GM18498 (cell line): Measurements from ENCODE around the gene STAG1.
"Not testable (repeated sequence)": the region's sequence is repeated elsewhere in the genome, so short reads cannot be mapped to it uniquely, and the experiment has no call there.

Source experiments
- ATAC-seq: cut with Tn5 transposase; IDR thresholded peaks from one replicate; pipeline ENCODE4 v1.9.1; 2021; ENCODE audit warnings: mild to moderate bottlenecking, moderate library complexity; ENCODE audit not compliant: unreplicated experiment

STAG1 gene

DNA sequence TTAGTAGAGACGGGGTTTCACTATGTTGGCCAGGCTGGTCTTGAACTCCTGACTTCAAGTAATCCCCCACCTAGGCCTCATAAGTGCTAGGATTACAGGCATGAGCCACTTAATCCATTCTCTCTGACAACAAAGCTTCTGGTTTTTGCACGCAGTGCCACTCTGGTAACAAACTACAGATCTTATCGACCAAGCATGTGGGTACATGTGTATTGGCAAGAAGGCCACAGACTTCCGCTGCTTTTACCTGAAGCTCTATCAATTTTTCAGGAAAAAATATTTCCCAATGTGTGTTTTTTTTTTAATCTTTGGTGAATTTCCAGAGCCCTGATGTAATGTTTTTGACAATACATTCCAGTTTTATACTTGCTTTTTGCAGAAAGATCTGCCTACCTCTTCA lies 319.5 kb downstream of the STAG1 start:
- no peak for ATAC-seq

DNA sequence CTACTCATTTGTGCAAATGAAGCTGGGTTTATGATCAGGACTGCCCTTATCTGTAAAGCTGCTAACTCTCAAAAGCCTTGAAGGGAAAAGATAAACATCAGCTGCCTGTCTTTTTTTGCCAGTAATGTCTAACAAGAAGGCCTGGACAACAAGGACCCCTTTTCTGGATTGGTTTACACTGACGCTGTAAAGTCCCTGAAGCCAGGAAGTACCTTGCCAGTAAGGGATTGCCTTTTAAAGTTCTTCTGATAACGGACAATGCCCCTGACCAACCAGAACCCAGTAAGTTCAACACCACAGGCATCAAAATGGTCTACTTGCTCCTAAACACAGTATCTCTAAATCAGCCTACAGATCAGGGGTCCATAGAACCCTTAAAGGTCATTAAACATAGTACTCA lies 324.0 kb downstream of the STAG1 start:
- no peak for ATAC-seq

DNA sequence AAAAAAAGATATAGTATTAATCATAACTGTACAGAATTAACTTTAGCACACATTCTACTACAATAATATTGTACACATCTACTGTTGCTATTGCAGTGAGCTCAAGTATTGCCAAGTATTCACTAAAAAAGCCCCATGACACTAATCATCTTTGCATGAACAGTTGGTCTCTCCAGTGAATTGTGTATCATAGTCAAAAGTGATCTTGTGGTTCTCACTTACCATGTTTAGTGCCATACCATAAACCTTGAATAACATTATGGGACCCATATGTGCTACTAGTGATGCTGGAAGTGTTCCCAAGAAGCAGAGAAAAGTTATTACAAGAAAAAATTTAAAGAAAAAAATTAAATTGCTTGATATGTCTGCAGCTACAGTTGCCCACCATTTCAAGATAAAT lies 324.9 kb downstream of the STAG1 start:
- no peak for ATAC-seq

- ATAC-seq = no peak
Measured at GRCh38 chr3:136414476-136414875, 337.7 kb downstream of the STAG1 start.

DNA sequence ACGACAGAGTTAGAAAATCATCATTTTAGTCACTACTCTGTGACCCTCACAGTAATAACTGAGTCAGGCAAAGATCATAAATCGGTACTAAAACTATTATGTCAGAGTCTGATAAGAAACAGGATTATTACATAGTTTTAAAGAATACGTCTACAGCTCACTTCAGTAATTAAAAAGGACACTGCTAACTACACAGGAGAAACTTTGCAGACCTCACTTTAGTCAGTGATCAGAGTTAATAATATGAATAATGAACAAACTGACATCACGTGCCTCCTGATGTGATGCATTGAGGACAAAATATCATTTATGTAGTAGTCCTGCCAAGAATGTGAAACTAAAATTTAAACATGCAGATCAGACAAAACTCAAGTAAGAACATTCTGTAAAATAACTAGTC lies 339.9 kb downstream of the STAG1 start:
- no peak for ATAC-seq

DNA sequence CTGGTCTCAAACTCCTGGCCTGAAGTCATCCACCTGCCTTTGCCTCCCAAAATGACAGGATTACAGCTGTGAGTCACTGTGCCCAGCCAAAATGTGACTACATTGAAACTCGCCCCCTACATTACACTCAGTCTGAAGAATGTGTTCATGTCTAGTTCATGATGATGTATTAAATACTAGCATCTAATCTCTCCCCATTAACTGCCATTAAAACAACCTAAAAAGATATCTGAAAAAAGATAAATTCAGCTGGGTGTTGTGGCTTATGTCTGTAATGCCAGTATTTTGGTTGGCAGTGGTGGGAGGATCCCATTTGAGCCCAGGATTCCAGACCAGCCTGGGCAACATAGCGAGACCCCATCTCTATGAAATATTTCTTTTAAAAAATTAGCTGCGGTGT lies 342.6 kb downstream of the STAG1 start:
- no peak for ATAC-seq

GRCh38 chr3:136404056-136404455 lies 348.1 kb downstream of the STAG1 start:
- ATAC-seq = no peak

GRCh38 chr3:136396916-136397315 lies 355.3 kb downstream of the STAG1 start:
- no peak for ATAC-seq

GRCh38 chr3:136390574-136390973 lies 361.6 kb downstream of the STAG1 start:
- no peak for ATAC-seq

DNA sequence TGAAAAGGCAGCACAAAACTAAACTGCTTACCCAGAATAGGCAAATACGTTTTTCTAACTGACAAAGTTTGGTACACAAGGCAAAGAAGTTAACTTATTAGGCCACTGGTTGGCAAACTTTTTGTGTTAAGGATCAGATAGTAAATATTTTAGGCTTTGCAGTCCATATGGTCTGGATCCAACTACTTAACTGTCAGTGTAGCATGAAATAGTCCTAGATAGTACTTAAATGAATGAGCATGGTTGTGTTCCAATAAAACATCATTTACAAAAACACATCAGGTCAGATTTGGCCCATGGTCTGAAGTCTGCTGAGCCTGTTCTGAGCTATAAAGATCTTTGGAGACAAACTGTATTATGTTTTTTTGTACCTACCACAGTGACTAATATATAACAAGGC lies 365.1 kb downstream of the STAG1 start:
- ATAC-seq = no peak

DNA sequence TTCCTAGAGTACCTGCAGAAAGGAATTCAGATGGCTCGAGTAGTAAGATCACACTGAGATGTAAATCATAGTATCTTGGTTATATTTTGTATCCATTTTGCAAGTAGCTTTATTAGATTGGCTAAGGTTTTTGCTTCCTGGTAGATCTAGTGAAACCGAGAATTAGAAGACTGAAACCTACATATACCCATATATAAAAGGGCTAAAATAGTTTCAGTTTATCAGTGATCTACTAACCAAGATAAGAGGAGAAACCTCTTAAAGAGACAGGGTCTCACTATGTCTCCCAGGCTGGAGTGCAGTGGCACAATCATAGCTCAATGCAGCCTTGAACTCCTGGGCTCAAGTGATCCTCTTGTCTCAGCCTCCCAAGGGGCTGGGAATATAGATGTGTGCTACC lies 366.7 kb downstream of the STAG1 start:
- ATAC-seq = peak; percentile 85

DNA sequence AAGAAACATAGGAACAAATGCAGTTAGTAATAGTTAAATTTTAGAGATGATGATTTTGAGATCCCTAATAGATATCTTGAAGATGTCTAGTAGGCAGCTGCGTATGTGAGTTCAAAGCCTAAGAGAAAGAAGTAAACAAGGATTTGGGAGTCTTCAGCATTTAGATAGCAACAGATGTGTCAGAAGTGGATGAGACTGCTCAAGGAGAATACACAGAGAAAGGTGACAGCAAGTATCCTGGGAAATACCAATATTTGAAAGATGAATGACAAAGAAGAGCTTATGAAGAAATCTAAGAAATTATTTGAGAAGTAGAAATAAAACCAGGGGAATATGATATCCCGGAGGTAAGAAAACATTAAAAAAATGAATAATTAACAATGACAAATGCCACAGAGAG lies 371.1 kb downstream of the STAG1 start:
- ATAC-seq = no peak

DNA sequence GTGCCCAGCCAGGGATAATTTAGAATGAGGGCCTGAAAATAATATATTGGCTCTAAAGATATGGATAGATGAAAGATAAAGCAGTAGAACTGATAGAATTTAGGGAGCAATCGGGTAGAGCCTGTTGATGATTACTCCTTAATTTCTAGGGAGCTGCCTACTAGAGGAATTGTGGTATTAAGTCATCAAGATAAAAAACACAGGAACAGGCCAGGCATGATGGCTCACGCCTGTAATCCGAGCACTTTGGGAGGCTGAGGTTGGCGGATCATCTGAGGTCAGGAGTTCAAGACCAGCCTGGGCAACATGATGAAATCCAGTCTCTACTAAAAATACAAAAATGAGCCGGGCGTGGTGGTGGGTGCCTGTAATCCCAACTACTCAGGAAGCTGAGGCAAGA lies 371.6 kb downstream of the STAG1 start:
- no peak for ATAC-seq

- no peak for ATAC-seq
Measured at GRCh38 chr3:136378011-136378410, 374.2 kb downstream of the STAG1 start.

DNA sequence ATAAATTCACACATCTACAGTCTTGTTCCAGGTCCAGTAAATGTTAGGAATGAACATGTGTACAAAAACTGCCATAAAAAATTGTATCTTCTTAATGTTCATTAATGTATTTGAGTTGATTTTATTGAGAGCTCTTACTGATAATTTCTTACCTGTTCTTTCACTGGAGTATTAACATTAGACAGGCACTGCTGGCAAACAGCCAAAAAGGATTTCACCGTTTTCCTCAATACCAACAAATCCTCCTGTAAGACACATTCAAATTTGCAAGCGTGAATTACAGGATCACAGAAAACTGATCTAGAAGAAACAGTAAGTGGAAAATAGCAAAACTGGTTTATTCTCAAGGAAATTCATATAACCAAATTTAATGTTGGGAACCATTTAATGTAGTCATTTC lies 374.7 kb downstream of the STAG1 start:
- ATAC-seq = no peak

- ATAC-seq = not testable (repeated sequence)
Measured at GRCh38 chr3:136375800-136376199, 376.4 kb downstream of the STAG1 start.

DNA sequence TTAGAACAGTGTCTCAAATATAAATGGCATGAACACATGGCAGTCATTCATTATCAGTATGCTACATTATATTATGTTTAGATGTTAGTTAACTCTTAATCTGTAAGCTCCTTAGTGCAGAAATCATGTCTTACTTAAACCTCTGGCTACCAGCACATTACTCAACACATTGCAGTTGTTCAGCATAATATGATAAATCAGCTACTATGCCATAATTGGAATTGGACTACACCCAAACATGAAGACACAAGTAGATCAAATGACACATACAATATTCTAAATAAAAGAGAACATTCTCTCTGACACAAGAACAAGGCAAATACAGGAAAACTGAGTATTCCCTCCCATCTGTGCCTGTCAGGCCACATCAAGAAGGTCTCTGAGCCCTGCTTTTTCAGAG lies 385.9 kb downstream of the STAG1 start:
- no peak for ATAC-seq

- peak; percentile 65 for ATAC-seq
Measured at GRCh38 chr3:136353461-136353860, 398.7 kb downstream of the STAG1 start.

DNA sequence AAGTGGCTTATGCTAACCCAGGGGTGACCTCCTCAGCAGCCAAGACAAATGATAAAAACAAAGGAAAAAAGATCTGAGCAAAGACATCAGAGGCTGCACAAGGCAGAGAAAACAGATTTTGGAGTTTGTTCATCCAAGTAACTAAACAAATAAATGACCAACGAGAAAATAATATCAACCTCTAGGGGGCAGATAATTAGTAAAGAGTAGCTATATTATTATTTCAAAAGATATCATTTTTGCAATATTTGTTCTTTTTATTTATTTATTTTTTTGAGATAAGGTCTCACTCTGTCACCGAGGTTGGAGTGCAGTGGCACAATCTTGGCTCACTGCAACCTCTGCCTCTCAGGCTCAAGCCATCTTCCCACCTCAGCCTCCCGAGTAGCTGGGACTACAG lies 400.3 kb downstream of the STAG1 start:
- no peak for ATAC-seq

- ATAC-seq = no peak
Measured at GRCh38 chr3:136351351-136351750, 400.8 kb downstream of the STAG1 start.

- no peak for ATAC-seq
Measured at GRCh38 chr3:136350557-136350956, 401.6 kb downstream of the STAG1 start.

- ATAC-seq = no peak
Measured at GRCh38 chr3:136350132-136350531, 402.0 kb downstream of the STAG1 start.

GRCh38 chr3:136346486-136346885 lies 405.7 kb downstream of the STAG1 start:
- no peak for ATAC-seq
